Measurements from ENCODE around the gene LRBA. TPM values are rescaled to one million over a fixed set of nuclear protein-coding genes. Genes with fewer than 3 reads are reported as not detected.

Gene LRBA
- total RNA-seq, 5 donors from 2014 or later (not counting 1 experiment from before 2014, with no cell fraction given), result 56.1 to 81.7 (median 56.9) TPM

GRCh38 chr4:150948710-150949109, 66.4 kb downstream of the LRBA start:
- Histone ChIP-seq H3K27ac (ENCODE audit: low read length) (no peak overlapping the region), H3K4me3 (ENCODE audit: control insufficient read depth in 1 of 2, extremely low read depth in 1 of 2, low read length in 1 of 2) (no peak overlapping the region), H3K36me3 (ENCODE audit: control insufficient read depth in 2 of 2, extremely low read depth in 1 of 2, insufficient read depth in 1 of 2, low read length in 1 of 2) (no peaks in the 10 kb centered on the region), H3K9me3 (no peaks in the 10 kb centered on the region), H3K4me1 (ENCODE audit: control insufficient read depth in 1 of 2, extremely low read depth in 1 of 2, insufficient read depth in 2 of 2, low read length in 2 of 2) (no peaks in the 10 kb centered on the region), H3K27me3 (replicated peaks in 1 of 2; ENCODE audit: control insufficient read depth in 2 of 2, extremely low read depth in 1 of 2, insufficient read depth in 2 of 2, low read length in 1 of 2) (no peaks in the 10 kb centered on the region)
- no CpG with 5 or more reads among the region's 2 CpGs for WGBS (ENCODE audit: insufficient coverage)
- CTCF ChIA-PET, result no interaction called here
- POLR2A ChIA-PET, result interaction anchor here in 1 of 2 donors (0.6 kb wide), 1 partner anchor 11 kb away, joined by 5 read pairs; no protein-coding TSS in a partner anchor
- H3K4me3 Mint-ChIP-seq, result no peak overlapping the region
- H3K27me3 Mint-ChIP-seq, result no peaks in the 10 kb centered on the region
- no peak overlapping the region for H3K27ac Mint-ChIP-seq
- ATAC-seq (replicated peaks in 1 of 4) (no peak), DNase-seq (no peak)
- peaks cover 5% of the 10 kb centered on the region for H3K36me3 Mint-ChIP-seq
- peaks cover 63 to 66% (median 65%) of the 10 kb centered on the region in 3 donors for H3K4me1 Mint-ChIP-seq
- H3K9me3 Mint-ChIP-seq, result no peaks in the 10 kb centered on the region

DNA sequence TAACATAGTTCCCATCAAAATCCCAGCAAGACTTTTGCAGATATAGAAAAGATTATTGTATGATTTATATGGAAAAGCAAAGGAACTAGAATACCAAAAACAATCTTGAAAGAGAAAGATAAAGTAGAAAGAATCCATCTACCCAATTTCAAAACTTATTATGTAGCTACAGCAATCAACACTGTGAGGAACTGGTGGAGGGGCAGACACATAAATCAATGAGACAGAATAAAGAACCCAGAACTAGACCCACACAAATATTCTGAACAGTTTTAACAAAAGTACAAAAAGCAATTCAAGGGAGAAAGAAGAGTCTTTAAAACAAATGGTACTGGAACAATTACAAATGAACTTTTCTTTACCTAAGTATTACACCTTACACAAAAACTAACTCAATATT, 67.0 kb downstream of the LRBA start:
- ChIA-PET CTCF (no interaction called here), POLR2A (interaction anchor here in 1 of 2 donors (0.6 kb wide), 1 partner anchor 10 kb away, joined by 5 read pairs; no protein-coding TSS in a partner anchor)
- H3K9me3 ChIP-seq, result no peaks in the 10 kb centered on the region
- H3K4me3 ChIP-seq (ENCODE audit: control insufficient read depth in 1 of 2, extremely low read depth in 1 of 2, low read length in 1 of 2), result no peak overlapping the region
- Mint-ChIP-seq H3K36me3 (peaks cover 5% of the 10 kb centered on the region), H3K9me3 (no peaks in the 10 kb centered on the region), H3K27me3 (no peaks in the 10 kb centered on the region), H3K4me1 (peaks cover 62 to 71% (median 70%) of the 10 kb centered on the region in 3 donors), H3K27ac (no peak overlapping the region), H3K4me3 (no peak overlapping the region)
- ATAC-seq (replicated peaks in 1 of 4) (no peak), DNase-seq (no peak)
- H3K36me3 ChIP-seq (ENCODE audit: control insufficient read depth in 2 of 2, extremely low read depth in 1 of 2, insufficient read depth in 1 of 2, low read length in 1 of 2), result no peaks in the 10 kb centered on the region
- H3K27ac ChIP-seq (ENCODE audit: low read length), result no peak overlapping the region
- H3K27me3 ChIP-seq (replicated peaks in 1 of 2; ENCODE audit: control insufficient read depth in 2 of 2, extremely low read depth in 1 of 2, insufficient read depth in 2 of 2, low read length in 1 of 2), result no peaks in the 10 kb centered on the region
- H3K4me1 ChIP-seq (ENCODE audit: control insufficient read depth in 1 of 2, extremely low read depth in 1 of 2, insufficient read depth in 2 of 2, low read length in 2 of 2), result no peaks in the 10 kb centered on the region

GRCh38 chr4:150944660-150945059, 70.4 kb downstream of the LRBA start:
- H3K36me3 ChIP-seq (ENCODE audit: control insufficient read depth in 2 of 2, extremely low read depth in 1 of 2, insufficient read depth in 1 of 2, low read length in 1 of 2), result no peaks in the 10 kb centered on the region
- H3K27me3 Mint-ChIP-seq, result no peaks in the 10 kb centered on the region
- ChIA-PET POLR2A (no interaction called here), CTCF (interaction anchor here in 1 of 2 donors (0.6 kb wide), 1 partner anchor 78 kb away, joined by 3 read pairs; no protein-coding TSS in a partner anchor)
- ATAC-seq (replicated peaks in 1 of 4) (no peak), DNase-seq (no peak)
- no peak overlapping the region for H3K4me3 ChIP-seq (ENCODE audit: control insufficient read depth in 1 of 2, extremely low read depth in 1 of 2, low read length in 1 of 2)
- no peak overlapping the region for H3K27ac Mint-ChIP-seq
- WGBS (ENCODE audit: insufficient coverage), result 90% methylated on average over 2 of the region's 6 CpGs
- no peak overlapping the region for H3K4me3 Mint-ChIP-seq
- no peaks in the 10 kb centered on the region for H3K9me3 Mint-ChIP-seq
- no peaks in the 10 kb centered on the region for H3K27me3 ChIP-seq (replicated peaks in 1 of 2; ENCODE audit: control insufficient read depth in 2 of 2, extremely low read depth in 1 of 2, insufficient read depth in 2 of 2, low read length in 1 of 2)
- H3K4me1 ChIP-seq (ENCODE audit: control insufficient read depth in 1 of 2, extremely low read depth in 1 of 2, insufficient read depth in 2 of 2, low read length in 2 of 2), result peaks cover 3 to 5% of the 10 kb centered on the region in 2 experiments
- H3K9me3 ChIP-seq, result no peaks in the 10 kb centered on the region
- peaks cover 53 to 67% (median 61%) of the 10 kb centered on the region in 3 donors for H3K4me1 Mint-ChIP-seq
- H3K36me3 Mint-ChIP-seq, result no peaks in the 10 kb centered on the region
- no peak overlapping the region for H3K27ac ChIP-seq (ENCODE audit: low read length)

DNA sequence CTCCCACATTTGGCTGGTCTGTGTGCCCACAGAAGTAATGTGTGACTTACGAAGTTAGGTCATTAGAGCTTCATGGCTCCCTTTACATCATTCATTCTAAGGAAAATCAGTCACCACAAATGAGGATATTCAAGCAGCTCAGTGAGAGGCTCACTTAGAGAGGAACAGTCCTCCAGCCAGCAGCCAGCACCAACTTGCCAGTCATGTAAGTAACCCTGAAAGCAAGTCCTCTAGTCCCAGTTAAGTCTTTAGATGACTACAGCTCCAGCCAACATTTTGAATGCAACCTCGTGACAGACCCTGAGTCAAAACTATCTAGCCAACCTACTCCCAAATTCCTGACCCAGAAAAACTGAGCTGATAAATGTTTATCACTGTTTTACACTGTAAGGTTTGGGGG, 71.3 kb downstream of the LRBA start:
- DNase-seq (no peak), ATAC-seq (replicated peaks in 1 of 4) (no peak)
- peaks cover 3 to 5% of the 10 kb centered on the region in 2 experiments for H3K4me1 ChIP-seq (ENCODE audit: control insufficient read depth in 1 of 2, extremely low read depth in 1 of 2, insufficient read depth in 2 of 2, low read length in 2 of 2)
- H3K27me3 Mint-ChIP-seq, result no peaks in the 10 kb centered on the region
- no peaks in the 10 kb centered on the region for H3K36me3 Mint-ChIP-seq
- 83% methylated on average over 1 of the region's 2 CpGs for WGBS (ENCODE audit: insufficient coverage)
- no peaks in the 10 kb centered on the region for H3K9me3 ChIP-seq
- POLR2A ChIA-PET, result no interaction called here
- no peak overlapping the region for H3K4me3 ChIP-seq (ENCODE audit: control insufficient read depth in 1 of 2, extremely low read depth in 1 of 2, low read length in 1 of 2)
- H3K27me3 ChIP-seq (replicated peaks in 1 of 2; ENCODE audit: control insufficient read depth in 2 of 2, extremely low read depth in 1 of 2, insufficient read depth in 2 of 2, low read length in 1 of 2), result no peaks in the 10 kb centered on the region
- no peak overlapping the region for H3K4me3 Mint-ChIP-seq
- no peaks in the 10 kb centered on the region for H3K36me3 ChIP-seq (ENCODE audit: control insufficient read depth in 2 of 2, extremely low read depth in 1 of 2, insufficient read depth in 1 of 2, low read length in 1 of 2)
- H3K27ac Mint-ChIP-seq, result no peak overlapping the region
- no peak overlapping the region for H3K27ac ChIP-seq (ENCODE audit: low read length)
- no peaks in the 10 kb centered on the region for H3K9me3 Mint-ChIP-seq
- peaks cover 54 to 69% (median 63%) of the 10 kb centered on the region in 3 donors for H3K4me1 Mint-ChIP-seq
- CTCF ChIA-PET, result no interaction called here

- POLR2A ChIA-PET, result interaction anchor here in 1 of 2 donors (0.6 kb wide), 1 partner anchor 831 kb away, joined by 3 read pairs; no protein-coding TSS in a partner anchor
- H3K27me3 Mint-ChIP-seq, result no peaks in the 10 kb centered on the region
Measured at GRCh38 chr4:150943126-150943525, 72.0 kb downstream of the LRBA start.

DNA sequence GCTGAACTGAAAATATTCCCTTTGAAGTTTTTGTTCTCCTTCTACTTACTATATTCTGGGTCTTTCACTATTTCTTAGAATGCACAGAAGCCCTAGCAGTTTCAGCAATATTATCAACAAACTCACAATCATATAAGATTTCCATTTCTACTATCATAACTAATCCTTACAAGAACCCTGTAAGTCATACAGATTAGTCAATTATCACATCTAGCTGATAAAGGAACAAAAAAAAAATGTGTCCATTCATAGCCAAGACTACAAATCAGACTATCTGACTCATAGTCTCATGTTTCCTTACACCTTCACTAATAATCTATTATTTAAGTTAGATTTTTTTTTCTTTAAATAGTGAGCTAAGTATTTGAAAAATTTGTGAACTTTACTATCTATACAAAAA, 72.5 kb downstream of the LRBA start:
- Mint-ChIP-seq H3K9me3 (no peaks in the 10 kb centered on the region), H3K27ac (no peak overlapping the region)
- POLR2A ChIA-PET, result interaction anchor here in 1 of 2 donors (0.6 kb wide), 1 partner anchor 831 kb away, joined by 3 read pairs; no protein-coding TSS in a partner anchor

More at GRCh38 chr4:150943126-150943525, 72.0 kb downstream of the LRBA start:
- CTCF ChIA-PET, result no interaction called here
- ATAC-seq (replicated peaks in 1 of 4) (no peak), DNase-seq (no peak)
- H3K36me3 ChIP-seq (ENCODE audit: control insufficient read depth in 2 of 2, extremely low read depth in 1 of 2, insufficient read depth in 1 of 2, low read length in 1 of 2), result no peaks in the 10 kb centered on the region
- peaks cover 55 to 73% (median 65%) of the 10 kb centered on the region in 3 donors for H3K4me1 Mint-ChIP-seq
- H3K27me3 ChIP-seq (replicated peaks in 1 of 2; ENCODE audit: control insufficient read depth in 2 of 2, extremely low read depth in 1 of 2, insufficient read depth in 2 of 2, low read length in 1 of 2), result no peaks in the 10 kb centered on the region
- peaks cover 3 to 5% of the 10 kb centered on the region in 2 experiments for H3K4me1 ChIP-seq (ENCODE audit: control insufficient read depth in 1 of 2, extremely low read depth in 1 of 2, insufficient read depth in 2 of 2, low read length in 2 of 2)
- no peak overlapping the region for H3K27ac ChIP-seq (ENCODE audit: low read length)
- H3K9me3 Mint-ChIP-seq, result no peaks in the 10 kb centered on the region
- H3K36me3 Mint-ChIP-seq, result no peaks in the 10 kb centered on the region
- H3K9me3 ChIP-seq, result no peaks in the 10 kb centered on the region
- H3K4me3 ChIP-seq (ENCODE audit: control insufficient read depth in 1 of 2, extremely low read depth in 1 of 2, low read length in 1 of 2), result no peak overlapping the region
- H3K27ac Mint-ChIP-seq, result no peak overlapping the region
- H3K4me3 Mint-ChIP-seq, result no peak overlapping the region

GRCh38 chr4:150940123-150940522, 75.0 kb downstream of the LRBA start:
- Histone ChIP-seq H3K4me1 (ENCODE audit: control insufficient read depth in 1 of 2, extremely low read depth in 1 of 2, insufficient read depth in 2 of 2, low read length in 2 of 2) (peaks cover 3 to 5% of the 10 kb centered on the region in 2 experiments), H3K9me3 (no peaks in the 10 kb centered on the region), H3K27ac (ENCODE audit: low read length) (no peak overlapping the region), H3K27me3 (replicated peaks in 1 of 2; ENCODE audit: control insufficient read depth in 2 of 2, extremely low read depth in 1 of 2, insufficient read depth in 2 of 2, low read length in 1 of 2) (no peaks in the 10 kb centered on the region), H3K36me3 (ENCODE audit: control insufficient read depth in 2 of 2, extremely low read depth in 1 of 2, insufficient read depth in 1 of 2, low read length in 1 of 2) (no peaks in the 10 kb centered on the region), H3K4me3 (ENCODE audit: control insufficient read depth in 1 of 2, extremely low read depth in 1 of 2, low read length in 1 of 2) (no peak overlapping the region)
- peak in 3 of 35 experiments; percentile 3 to 8 (median 5) for DNase-seq
- CTCF ChIA-PET, result interaction anchor here (0.6 to 0.7 kb wide), 2 partner anchors 11 to 74 kb away, joined by 3 read pairs; no protein-coding TSS in a partner anchor
- H3K4me3 Mint-ChIP-seq, result no peak overlapping the region
- peaks cover 54 to 70% (median 65%) of the 10 kb centered on the region in 3 donors for H3K4me1 Mint-ChIP-seq
- H3K9me3 Mint-ChIP-seq, result no peaks in the 10 kb centered on the region
- no peak overlapping the region for H3K27ac Mint-ChIP-seq
- no peaks in the 10 kb centered on the region for H3K27me3 Mint-ChIP-seq
- POLR2A ChIA-PET, result no interaction called here
- H3K36me3 Mint-ChIP-seq, result no peaks in the 10 kb centered on the region
- peak in 1 of 4 experiments; percentile 55 for ATAC-seq (replicated peaks in 1 of 4)

More for the DNA sequence above, 72.5 kb downstream of the LRBA start:
- peaks cover 3 to 5% of the 10 kb centered on the region in 2 experiments for H3K4me1 ChIP-seq (ENCODE audit: control insufficient read depth in 1 of 2, extremely low read depth in 1 of 2, insufficient read depth in 2 of 2, low read length in 2 of 2)
- no peak overlapping the region for H3K27ac ChIP-seq (ENCODE audit: low read length)
- CTCF ChIA-PET, result no interaction called here
- DNase-seq, result no peak
- no peaks in the 10 kb centered on the region for H3K36me3 Mint-ChIP-seq
- H3K4me1 Mint-ChIP-seq, result peaks cover 52 to 69% (median 63%) of the 10 kb centered on the region in 3 donors
- H3K36me3 ChIP-seq (ENCODE audit: control insufficient read depth in 2 of 2, extremely low read depth in 1 of 2, insufficient read depth in 1 of 2, low read length in 1 of 2), result no peaks in the 10 kb centered on the region
- no peaks in the 10 kb centered on the region for H3K27me3 Mint-ChIP-seq
- H3K27me3 ChIP-seq (replicated peaks in 1 of 2; ENCODE audit: control insufficient read depth in 2 of 2, extremely low read depth in 1 of 2, insufficient read depth in 2 of 2, low read length in 1 of 2), result no peaks in the 10 kb centered on the region
- ATAC-seq (replicated peaks in 1 of 4), result no peak
- H3K4me3 ChIP-seq (ENCODE audit: control insufficient read depth in 1 of 2, extremely low read depth in 1 of 2, low read length in 1 of 2), result no peak overlapping the region
- no peaks in the 10 kb centered on the region for H3K9me3 ChIP-seq
- H3K4me3 Mint-ChIP-seq, result no peak overlapping the region
